ENCODE data around the gene PDE3B. TPM values are rescaled to one million over a fixed set of nuclear protein-coding genes. Genes with fewer than 3 reads are reported as not detected.
"Not testable (repeated sequence)": the region's sequence is repeated elsewhere in the genome, so short reads cannot be mapped to it uniquely, and the experiment has no call there.

PDE3B gene
- total RNA-seq, 2 donors from 2014 or later, result 9.4 to 11.7 TPM

GRCh38 chr11:14755140-14755539 is 111.5 kb downstream of the PDE3B start:
- 96 to 100% methylated on average over 1 to 3 of the region's 3 CpGs for WGBS, 2 experiments (ENCODE audit: insufficient coverage in 1 of 2, insufficient read length in 1 of 2)
- TF ChIP-seq, protein P1, sequence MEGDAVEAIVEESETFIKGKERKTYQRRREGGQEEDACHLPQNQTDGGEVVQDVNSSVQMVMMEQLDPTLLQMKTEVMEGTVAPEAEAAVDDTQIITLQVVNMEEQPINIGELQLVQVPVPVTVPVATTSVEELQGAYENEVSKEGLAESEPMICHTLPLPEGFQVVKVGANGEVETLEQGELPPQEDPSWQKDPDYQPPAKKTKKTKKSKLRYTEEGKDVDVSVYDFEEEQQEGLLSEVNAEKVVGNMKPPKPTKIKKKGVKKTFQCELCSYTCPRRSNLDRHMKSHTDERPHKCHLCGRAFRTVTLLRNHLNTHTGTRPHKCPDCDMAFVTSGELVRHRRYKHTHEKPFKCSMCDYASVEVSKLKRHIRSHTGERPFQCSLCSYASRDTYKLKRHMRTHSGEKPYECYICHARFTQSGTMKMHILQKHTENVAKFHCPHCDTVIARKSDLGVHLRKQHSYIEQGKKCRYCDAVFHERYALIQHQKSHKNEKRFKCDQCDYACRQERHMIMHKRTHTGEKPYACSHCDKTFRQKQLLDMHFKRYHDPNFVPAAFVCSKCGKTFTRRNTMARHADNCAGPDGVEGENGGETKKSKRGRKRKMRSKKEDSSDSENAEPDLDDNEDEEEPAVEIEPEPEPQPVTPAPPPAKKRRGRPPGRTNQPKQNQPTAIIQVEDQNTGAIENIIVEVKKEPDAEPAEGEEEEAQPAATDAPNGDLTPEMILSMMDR (conservative IDR thresholded peaks at IDR 0.05), result no peak
- DNase-seq, result no peak
- Mint-ChIP-seq H3K27ac (no peak overlapping the region), H3K4me3 (no peak overlapping the region), H3K4me1 (peaks cover 11% of the 10 kb centered on the region), H3K27me3 (ENCODE audit: insufficient read depth) (peaks cover 79% of the 10 kb centered on the region), H3K36me3 (ENCODE audit: low read depth) (no peaks in the 10 kb centered on the region), H3K9me3 (no peaks in the 10 kb centered on the region)
- no peak overlapping the region for H3K27ac ChIP-seq (ENCODE audit: low read depth, low read length)
- H3K9me3 ChIP-seq (ENCODE audit: control insufficient read depth, low read length), result no peaks in the 10 kb centered on the region
- H3K9ac ChIP-seq (ENCODE audit: extremely low read depth, low read length, poor library complexity, severe bottlenecking), result no peak overlapping the region
- H3K4me3 ChIP-seq (ENCODE audit: low read length), result no peak overlapping the region
- H3K4me1 ChIP-seq (ENCODE audit: control insufficient read depth, insufficient read depth, low read length), result no peaks in the 10 kb centered on the region
- no peaks in the 10 kb centered on the region for H3K36me3 ChIP-seq (ENCODE audit: control insufficient read depth, insufficient read depth, low read length)
- H3K27me3 ChIP-seq (ENCODE audit: control insufficient read depth, insufficient read depth, low read length, poor library complexity, severe bottlenecking), result peaks cover 70% of the 10 kb centered on the region

- Mint-ChIP-seq H3K27me3 (ENCODE audit: insufficient read depth) (peaks cover 71% of the 10 kb centered on the region), H3K36me3 (ENCODE audit: low read depth) (no peaks in the 10 kb centered on the region), H3K9me3 (no peaks in the 10 kb centered on the region), H3K27ac (no peak overlapping the region), H3K4me1 (peaks cover 11% of the 10 kb centered on the region), H3K4me3 (no peak overlapping the region)
- Histone ChIP-seq H3K27ac (ENCODE audit: low read depth, low read length) (no peak overlapping the region), H3K9me3 (ENCODE audit: control insufficient read depth, low read length) (no peaks in the 10 kb centered on the region), H3K9ac (ENCODE audit: extremely low read depth, low read length, poor library complexity, severe bottlenecking) (no peak overlapping the region), H3K36me3 (ENCODE audit: control insufficient read depth, insufficient read depth, low read length) (no peaks in the 10 kb centered on the region), H3K4me3 (ENCODE audit: low read length) (no peak overlapping the region), H3K4me1 (ENCODE audit: control insufficient read depth, insufficient read depth, low read length) (no peaks in the 10 kb centered on the region), H3K27me3 (ENCODE audit: control insufficient read depth, insufficient read depth, low read length, poor library complexity, severe bottlenecking) (peaks cover 67% of the 10 kb centered on the region)
- no peak for DNase-seq
- WGBS, 2 experiments (ENCODE audit: insufficient coverage in 1 of 2, insufficient read length in 1 of 2), result 90 to 97% methylated on average over 2 to 4 of the region's 4 CpGs
- TF ChIP-seq, protein P1 (conservative IDR thresholded peaks at IDR 0.05), result no peak
Measured at GRCh38 chr11:14756349-14756748, 112.7 kb downstream of the PDE3B start.

GRCh38 chr11:14759300-14760012 is 115.9 kb downstream of the PDE3B start:
- H3K4me1 ChIP-seq (ENCODE audit: control insufficient read depth, insufficient read depth, low read length); H3K9me3 ChIP-seq (ENCODE audit: control insufficient read depth, low read length); H3K36me3 ChIP-seq (ENCODE audit: control insufficient read depth, insufficient read depth, low read length); H3K9ac ChIP-seq (ENCODE audit: extremely low read depth, low read length, poor library complexity, severe bottlenecking); H3K4me1 Mint-ChIP-seq; H3K9me3 Mint-ChIP-seq; H3K4me3 Mint-ChIP-seq; H3K27ac Mint-ChIP-seq; H3K4me3 ChIP-seq (ENCODE audit: low read length); H3K36me3 Mint-ChIP-seq (ENCODE audit: low read depth); H3K27ac ChIP-seq (ENCODE audit: low read depth, low read length); DNase-seq: not testable (repeated sequence)
- peaks cover 39% of the 10 kb centered on the region for H3K27me3 Mint-ChIP-seq (ENCODE audit: insufficient read depth)
- 88% methylated on average over 8 to 9 of the region's 9 CpGs for WGBS, 2 experiments (ENCODE audit: insufficient coverage in 1 of 2, insufficient read length in 1 of 2)
- peaks cover 56% of the 10 kb centered on the region for H3K27me3 ChIP-seq (ENCODE audit: control insufficient read depth, insufficient read depth, low read length, poor library complexity, severe bottlenecking)
